Effector memory CD8-positive, alpha-beta T cell (primary cell): ENCODE results near the gene MTMR3.

Experiments
- ATAC-seq: fragments of 150-1000 bp; cut with Tn5 transposase; replicated peaks from 2 replicates; pipeline ENCODE4 v1.10.0; 2021; ENCODE audit warnings: mild to moderate bottlenecking, moderate library complexity
- DNase-seq, 3 experiments: peaks; one replicate each; pipeline ENCODE4 v3.0.0; 2021
- H3K27ac Mint-ChIP-seq, 2 donors: one replicate each; pipeline ENCODE4 v1.8.0; 2022; ENCODE audit warnings: mild to moderate bottlenecking in 2 of 2, mixed read lengths in 2 of 2, moderate library complexity in 2 of 2
- H3K27me3 Mint-ChIP-seq, 2 donors: one replicate each; pipeline ENCODE4 v1.8.0; 2022; ENCODE audit warnings: mixed read lengths in 2 of 2
- H3K36me3 Mint-ChIP-seq: one replicate; pipeline ENCODE4 v1.8.0; 2022; ENCODE audit warnings: mild to moderate bottlenecking, moderate library complexity, mixed read lengths; ENCODE audit not compliant: insufficient read depth
- H3K4me1 Mint-ChIP-seq, 2 donors: one replicate each; pipeline ENCODE4 v1.8.0; 2022; ENCODE audit warnings: low read depth in 2 of 2, mixed read lengths in 2 of 2
- H3K4me3 Mint-ChIP-seq, 2 donors: one replicate each; pipeline ENCODE4 v1.8.0; 2022; ENCODE audit warnings: mild to moderate bottlenecking in 2 of 2, mixed read lengths in 2 of 2, moderate library complexity in 2 of 2
- H3K9me3 Mint-ChIP-seq, 2 donors: one replicate each; pipeline ENCODE4 v1.8.0; 2022; ENCODE audit warnings: mixed read lengths in 2 of 2

The MTMR3 gene

DNA sequence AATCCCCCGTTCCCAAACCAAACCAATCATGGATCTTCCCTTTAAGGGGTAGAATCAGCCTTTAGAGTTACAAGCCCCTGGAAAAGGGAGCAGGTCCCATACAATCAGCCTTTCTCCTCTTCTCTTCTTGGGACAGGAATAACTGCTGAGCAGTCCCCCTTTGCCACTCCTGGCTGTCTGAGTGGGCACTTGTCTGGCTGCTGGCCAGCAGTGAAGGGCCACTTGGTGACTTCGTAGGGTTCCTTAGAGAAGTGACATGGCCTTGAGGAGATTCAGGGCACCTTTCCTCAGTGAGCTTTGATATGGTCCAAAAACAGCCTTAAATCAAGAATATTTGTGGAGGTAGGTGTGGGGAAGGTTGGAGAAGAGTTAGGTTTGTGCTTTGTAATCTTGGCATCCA is 143.8 kb downstream of the MTMR3 start:
- Mint-ChIP-seq H3K9me3 (no peaks in the 10 kb centered on the region), H3K27ac (peak overlapping the region in 1 of 2 donors; percentile 17), H3K36me3 (peaks cover 45% of the 10 kb centered on the region), H3K4me1 (peaks cover 0 to 4% of the 10 kb centered on the region in 2 donors), H3K4me3 (no peak overlapping the region), H3K27me3 (no peaks in the 10 kb centered on the region)
- no peak for ATAC-seq
- DNase-seq: no peak

DNA sequence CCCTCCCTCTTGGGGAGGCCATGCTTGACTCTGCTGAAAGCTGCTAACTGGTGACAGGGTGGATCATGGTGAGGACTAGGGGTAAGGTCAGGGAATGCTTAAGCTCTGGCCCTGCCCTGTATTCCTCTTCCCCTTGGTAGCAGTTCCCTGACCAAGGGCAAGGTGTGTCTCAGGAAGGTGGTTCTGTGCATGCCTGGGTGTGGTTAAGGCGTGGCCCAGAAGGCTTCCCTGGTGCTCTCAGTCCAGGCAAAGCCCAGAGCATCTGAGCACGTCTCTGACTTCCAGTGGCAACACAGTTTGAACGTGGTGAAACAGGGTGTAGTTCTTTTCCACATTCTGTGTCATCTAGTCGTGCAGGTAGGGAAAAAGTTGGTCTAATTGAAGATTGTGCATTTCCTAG is 144.2 kb downstream of the MTMR3 start:
- no peak for ATAC-seq
- H3K36me3 Mint-ChIP-seq: peaks cover 41% of the 10 kb centered on the region

GRCh38 chr22:30027791-30028190 is 144.8 kb downstream of the MTMR3 start:
- H3K27me3 Mint-ChIP-seq: no peaks in the 10 kb centered on the region
- no peak for ATAC-seq
- H3K36me3 Mint-ChIP-seq: peaks cover 38% of the 10 kb centered on the region

More for the DNA sequence above, 144.2 kb downstream of the MTMR3 start:
- Mint-ChIP-seq H3K27ac (peak overlapping the region in 1 of 2 donors; percentile 17), H3K4me3 (no peak overlapping the region), H3K4me1 (peaks cover 0 to 4% of the 10 kb centered on the region in 2 donors), H3K9me3 (no peaks in the 10 kb centered on the region), H3K27me3 (no peaks in the 10 kb centered on the region)
- DNase-seq: no peak

GRCh38 chr22:30028731-30029130 is 145.8 kb downstream of the MTMR3 start:
- Mint-ChIP-seq H3K4me1 (peaks cover 0 to 4% of the 10 kb centered on the region in 2 donors), H3K27me3 (no peaks in the 10 kb centered on the region), H3K27ac (peak overlapping the region; percentile 10 to 49), H3K9me3 (no peaks in the 10 kb centered on the region), H3K4me3 (no peak overlapping the region), H3K36me3 (peaks cover 28% of the 10 kb centered on the region)
- no peak for DNase-seq
- no peak for ATAC-seq

More at GRCh38 chr22:30027791-30028190, 144.8 kb downstream of the MTMR3 start:
- Mint-ChIP-seq H3K27ac (peak overlapping the region in 1 of 2 donors; percentile 8), H3K4me1 (peaks cover 0 to 4% of the 10 kb centered on the region in 2 donors), H3K9me3 (no peaks in the 10 kb centered on the region), H3K4me3 (no peak overlapping the region)
- no peak for DNase-seq

DNA sequence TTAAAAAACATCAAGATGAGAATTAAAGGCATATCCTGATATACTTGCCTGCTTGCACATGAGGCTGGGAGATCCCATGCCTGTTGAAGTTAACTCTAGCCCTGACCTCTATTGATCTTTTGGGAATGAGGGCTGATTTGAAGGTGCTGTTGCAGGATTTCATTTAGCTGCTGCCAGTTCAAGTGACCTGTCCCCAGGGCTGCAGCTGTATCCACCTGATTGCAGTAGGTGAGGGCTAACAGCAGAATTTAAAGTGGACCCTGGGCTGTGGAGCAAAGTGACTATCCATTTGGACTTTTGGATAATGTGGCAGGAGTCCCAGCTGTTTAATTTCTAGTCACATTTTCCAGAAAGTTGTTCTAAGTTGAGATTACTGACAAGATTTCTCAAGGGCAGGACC is 146.5 kb downstream of the MTMR3 start:
- Mint-ChIP-seq H3K27ac (peak overlapping the region; percentile 28 to 49), H3K9me3 (no peaks in the 10 kb centered on the region), H3K4me1 (peaks cover 0 to 4% of the 10 kb centered on the region in 2 donors), H3K36me3 (peaks cover 26% of the 10 kb centered on the region), H3K27me3 (no peaks in the 10 kb centered on the region), H3K4me3 (no peak overlapping the region)
- ATAC-seq: no peak
- no peak for DNase-seq

DNA sequence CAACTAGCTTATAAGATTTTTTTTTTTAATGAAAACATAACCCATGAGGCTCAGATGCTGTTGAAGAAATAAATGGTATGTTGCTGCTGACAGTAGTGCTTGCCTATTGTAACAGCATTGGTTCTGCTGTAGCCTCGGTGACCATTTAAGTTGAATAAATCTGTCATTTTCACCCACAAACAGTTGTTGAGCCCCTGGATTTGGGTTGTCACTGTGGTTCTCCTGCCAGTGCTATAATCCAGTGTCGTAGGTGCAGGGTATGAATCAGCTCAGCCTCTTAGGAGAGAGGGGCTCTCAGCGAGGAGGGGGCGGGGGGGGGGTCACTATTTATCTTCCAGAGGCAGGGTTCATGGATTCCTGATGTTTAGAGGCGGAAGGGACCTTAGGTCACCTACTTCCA is 147.4 kb downstream of the MTMR3 start:
- H3K9me3 Mint-ChIP-seq: no peaks in the 10 kb centered on the region

GRCh38 chr22:30031328-30031727 is 148.4 kb downstream of the MTMR3 start:
- no peak for DNase-seq
- Mint-ChIP-seq H3K4me1 (peaks cover 0 to 4% of the 10 kb centered on the region in 2 donors), H3K27ac (no peak overlapping the region), H3K27me3 (no peaks in the 10 kb centered on the region), H3K36me3 (peaks cover 11% of the 10 kb centered on the region), H3K9me3 (no peaks in the 10 kb centered on the region), H3K4me3 (no peak overlapping the region)
- ATAC-seq: no peak

More for the DNA sequence above, 147.4 kb downstream of the MTMR3 start:
- Mint-ChIP-seq H3K4me1 (peaks cover 0 to 4% of the 10 kb centered on the region in 2 donors), H3K27ac (no peak overlapping the region), H3K36me3 (peaks cover 20% of the 10 kb centered on the region), H3K27me3 (no peaks in the 10 kb centered on the region), H3K4me3 (no peak overlapping the region)
- no peak for ATAC-seq
- DNase-seq: no peak

- peaks cover 0 to 2% of the 10 kb centered on the region in 2 donors for H3K4me1 Mint-ChIP-seq
- no peak overlapping the region for H3K4me3 Mint-ChIP-seq
- no peaks in the 10 kb centered on the region for H3K9me3 Mint-ChIP-seq
- no peaks in the 10 kb centered on the region for H3K27me3 Mint-ChIP-seq
- no peak for ATAC-seq
- H3K36me3 Mint-ChIP-seq: peaks cover 12% of the 10 kb centered on the region
- no peak for DNase-seq
- H3K27ac Mint-ChIP-seq: peak overlapping the region in 1 of 2 donors; percentile 29
Observed at GRCh38 chr22:30031764-30032455, 148.9 kb downstream of the MTMR3 start.

DNA sequence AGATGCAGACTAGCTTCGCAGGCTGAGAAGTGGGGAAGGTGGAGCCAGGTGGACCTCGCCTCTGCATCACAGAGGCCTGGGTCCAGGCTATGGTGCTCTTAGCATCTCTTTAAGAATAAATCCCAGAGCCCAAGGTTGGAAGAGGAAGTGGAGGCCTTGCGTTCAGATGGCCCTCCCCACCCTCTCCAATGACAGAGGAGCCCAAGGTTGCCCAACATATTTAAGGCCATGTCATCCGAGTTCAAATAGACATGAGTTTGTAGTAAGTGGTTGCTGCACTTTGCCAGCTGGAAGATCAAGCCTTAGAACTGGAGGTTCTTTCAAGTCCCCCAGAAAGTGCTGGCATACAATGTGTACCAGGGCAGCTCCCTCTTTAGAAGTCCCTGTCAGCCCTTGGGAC is 150.2 kb downstream of the MTMR3 start:
- Mint-ChIP-seq H3K27ac (peak overlapping the region; percentile 29 to 75), H3K27me3 (no peaks in the 10 kb centered on the region), H3K36me3 (peaks cover 10% of the 10 kb centered on the region), H3K4me3 (no peak overlapping the region), H3K9me3 (no peaks in the 10 kb centered on the region), H3K4me1 (no peaks in the 10 kb centered on the region)
- ATAC-seq (no peak), DNase-seq (no peak)

DNA sequence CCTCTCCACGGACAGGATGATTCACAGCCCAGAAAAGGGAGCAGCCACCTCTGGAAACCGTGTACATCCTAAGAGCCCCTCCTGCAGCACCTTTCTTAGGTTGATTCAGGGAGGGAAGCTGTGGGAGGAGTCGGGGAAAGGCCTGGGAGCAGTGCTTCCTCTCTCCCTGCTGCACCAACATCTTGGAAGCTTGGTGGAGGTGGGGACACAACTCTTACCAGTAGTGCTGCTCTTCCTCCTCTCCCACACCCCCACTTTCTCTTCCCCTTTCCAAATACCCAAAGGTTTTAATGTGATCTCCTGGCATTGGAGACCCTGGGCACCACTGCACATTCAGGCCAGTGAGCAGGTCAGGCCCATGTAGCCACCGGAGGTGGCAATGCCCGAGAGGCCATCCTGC is 150.9 kb downstream of the MTMR3 start:
- Mint-ChIP-seq H3K27me3 (no peaks in the 10 kb centered on the region), H3K4me3 (no peak overlapping the region), H3K27ac (no peak overlapping the region), H3K9me3 (no peaks in the 10 kb centered on the region), H3K36me3 (peaks cover 9% of the 10 kb centered on the region), H3K4me1 (no peaks in the 10 kb centered on the region)
- ATAC-seq (no peak), DNase-seq (no peak)

DNA sequence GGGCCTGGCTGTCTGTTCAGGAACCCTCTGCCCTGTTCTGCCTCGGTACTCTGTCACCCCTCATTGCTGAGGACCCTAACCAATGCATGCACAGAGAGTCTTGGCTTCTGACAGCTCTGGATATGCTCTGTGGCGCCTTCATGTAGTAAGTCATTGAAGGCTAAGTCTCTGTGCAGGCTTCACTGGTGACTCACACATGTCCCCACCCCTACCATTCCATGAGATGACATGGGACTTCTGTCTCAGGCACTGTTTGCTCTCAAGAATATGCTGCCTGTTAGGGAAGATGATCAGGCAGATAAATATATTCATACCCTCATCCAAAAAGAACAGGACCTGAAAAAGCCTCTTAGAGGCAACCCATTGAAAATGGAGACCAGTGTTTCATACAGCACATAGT is 153.7 kb downstream of the MTMR3 start:
- ATAC-seq: no peak
- DNase-seq: no peak
- peaks cover 0 to 13% of the 10 kb centered on the region in 2 donors for H3K27me3 Mint-ChIP-seq
- H3K4me1 Mint-ChIP-seq: no peaks in the 10 kb centered on the region
- H3K36me3 Mint-ChIP-seq: peaks cover 6% of the 10 kb centered on the region
- H3K4me3 Mint-ChIP-seq: no peak overlapping the region
- H3K27ac Mint-ChIP-seq: peak overlapping the region in 1 of 2 donors; percentile 10
- H3K9me3 Mint-ChIP-seq: no peaks in the 10 kb centered on the region

- DNase-seq (no peak), ATAC-seq (no peak)
- no peak overlapping the region for H3K4me3 Mint-ChIP-seq
- peaks cover 6% of the 10 kb centered on the region for H3K36me3 Mint-ChIP-seq
- H3K4me1 Mint-ChIP-seq: no peaks in the 10 kb centered on the region
- H3K9me3 Mint-ChIP-seq: no peaks in the 10 kb centered on the region
- peaks cover 8 to 28% of the 10 kb centered on the region in 2 donors for H3K27me3 Mint-ChIP-seq
- H3K27ac Mint-ChIP-seq: peak overlapping the region in 1 of 2 donors; percentile 32
Observed at GRCh38 chr22:30038219-30038618, 155.2 kb downstream of the MTMR3 start.

- no peak for DNase-seq
- Mint-ChIP-seq H3K4me3 (no peak overlapping the region), H3K27me3 (peaks cover 16 to 33% of the 10 kb centered on the region in 2 donors)
Observed at GRCh38 chr22:30040499-30041260, 157.7 kb downstream of the MTMR3 start.

DNA sequence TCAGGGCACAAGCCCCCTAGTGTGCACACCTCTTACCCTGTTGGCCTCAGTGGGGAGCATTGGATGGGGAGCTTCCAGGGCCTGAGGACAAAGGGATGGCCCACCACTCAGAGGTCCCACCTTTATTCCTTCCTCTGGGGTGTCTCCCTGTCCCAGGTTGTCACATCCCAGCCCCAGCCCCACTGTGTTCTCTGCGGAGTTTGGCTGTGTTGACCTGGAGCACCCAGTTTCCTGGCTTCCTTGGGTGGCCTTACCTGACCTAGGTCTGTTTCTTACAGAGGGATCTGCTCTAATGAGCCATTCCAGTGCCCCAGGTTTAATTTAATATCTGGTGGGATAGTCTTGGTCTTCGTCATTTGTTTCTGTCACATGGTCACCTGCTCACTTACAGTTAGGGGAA is 158.5 kb downstream of the MTMR3 start:
- DNase-seq (no peak), ATAC-seq (no peak)
- H3K27me3 Mint-ChIP-seq: peaks cover 16 to 33% of the 10 kb centered on the region in 2 donors
- no peaks in the 10 kb centered on the region for H3K9me3 Mint-ChIP-seq
- H3K4me3 Mint-ChIP-seq: no peak overlapping the region
- H3K4me1 Mint-ChIP-seq: peaks cover 0 to 2% of the 10 kb centered on the region in 2 donors
- no peak overlapping the region for H3K27ac Mint-ChIP-seq
- peaks cover 4% of the 10 kb centered on the region for H3K36me3 Mint-ChIP-seq

More at GRCh38 chr22:30040499-30041260, 157.7 kb downstream of the MTMR3 start:
- Mint-ChIP-seq H3K4me1 (no peaks in the 10 kb centered on the region), H3K9me3 (no peaks in the 10 kb centered on the region), H3K36me3 (peaks cover 6% of the 10 kb centered on the region), H3K27ac (no peak overlapping the region)
- no peak for ATAC-seq
